Measurements from ENCODE around the gene TOPBP1.

The TOPBP1 gene

GRCh38 chr3:133589503-133589902, 72.2 kb downstream of the TOPBP1 start:
- H3K9me3 ChIP-seq (ENCODE audit: low read length): no peaks in the 10 kb centered on the region
- no peaks in the 10 kb centered on the region for H3K4me1 ChIP-seq (ENCODE audit: insufficient read depth, low read length)
- peaks cover 38% of the 10 kb centered on the region for H3K36me3 ChIP-seq (ENCODE audit: insufficient read depth, low read length)

GRCh38 chr3:133588784-133589465, 72.8 kb downstream of the TOPBP1 start:
- no peak overlapping the region for H2AFZ ChIP-seq (ENCODE audit: low read depth, low read length)
- H3K27me3 ChIP-seq (ENCODE audit: insufficient read depth, low read length): no peaks in the 10 kb centered on the region
- H3K36me3 ChIP-seq (ENCODE audit: insufficient read depth, low read length): peaks cover 44% of the 10 kb centered on the region
- no peaks in the 10 kb centered on the region for H3K9me3 ChIP-seq (ENCODE audit: low read length)
- H3K4me1 ChIP-seq (ENCODE audit: insufficient read depth, low read length): no peaks in the 10 kb centered on the region
- no peak overlapping the region for H3K4me3 ChIP-seq (ENCODE audit: low read length)

More at GRCh38 chr3:133589503-133589902, 72.2 kb downstream of the TOPBP1 start:
- Histone ChIP-seq H2AFZ (ENCODE audit: low read depth, low read length) (no peak overlapping the region), H3K4me3 (ENCODE audit: low read length) (no peak overlapping the region), H3K27me3 (ENCODE audit: insufficient read depth, low read length) (no peaks in the 10 kb centered on the region)

DNA sequence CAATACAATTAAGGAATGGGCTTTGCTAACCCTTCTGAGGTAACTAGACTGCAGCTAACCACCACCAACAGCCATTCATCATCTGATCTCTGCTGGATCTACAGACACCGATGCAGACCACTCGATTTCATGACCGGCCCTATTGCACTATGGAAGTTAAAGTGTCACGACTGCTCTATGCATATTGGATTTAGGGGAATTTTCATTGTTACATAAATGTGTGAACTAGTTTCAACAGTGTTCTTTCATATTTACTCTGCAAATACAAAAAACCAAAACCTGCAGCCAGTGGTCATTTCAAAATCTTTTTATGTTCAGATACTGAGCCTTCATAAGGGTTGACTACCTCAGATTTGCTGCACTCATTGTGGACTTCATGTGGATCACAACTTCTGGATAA, 73.7 kb downstream of the TOPBP1 start:
- Histone ChIP-seq H3K9me3 (ENCODE audit: low read length) (no peaks in the 10 kb centered on the region), H3K4me3 (ENCODE audit: low read length) (no peak overlapping the region), H3K27me3 (ENCODE audit: insufficient read depth, low read length) (no peaks in the 10 kb centered on the region), H3K36me3 (ENCODE audit: insufficient read depth, low read length) (peaks cover 53% of the 10 kb centered on the region), H2AFZ (ENCODE audit: low read depth, low read length) (no peak overlapping the region), H3K4me1 (ENCODE audit: insufficient read depth, low read length) (no peaks in the 10 kb centered on the region)

- no peaks in the 10 kb centered on the region for H3K9me3 ChIP-seq (ENCODE audit: low read length)
- peaks cover 74% of the 10 kb centered on the region for H3K36me3 ChIP-seq (ENCODE audit: insufficient read depth, low read length)
- no peaks in the 10 kb centered on the region for H3K4me1 ChIP-seq (ENCODE audit: insufficient read depth, low read length)
- H2AFZ ChIP-seq (ENCODE audit: low read depth, low read length): no peak overlapping the region
- no peaks in the 10 kb centered on the region for H3K27me3 ChIP-seq (ENCODE audit: insufficient read depth, low read length)
- no peak overlapping the region for H3K4me3 ChIP-seq (ENCODE audit: low read length)
These were observed 78.3 kb downstream of the TOPBP1 start for GRCh38 chr3:133583396-133583795.

- H3K9me3 ChIP-seq (ENCODE audit: low read length): no peaks in the 10 kb centered on the region
- H3K36me3 ChIP-seq (ENCODE audit: insufficient read depth, low read length): peaks cover 60% of the 10 kb centered on the region
- H3K27me3 ChIP-seq (ENCODE audit: insufficient read depth, low read length): no peaks in the 10 kb centered on the region
- no peak overlapping the region for H2AFZ ChIP-seq (ENCODE audit: low read depth, low read length)
- no peak overlapping the region for H3K4me3 ChIP-seq (ENCODE audit: low read length)
- H3K4me1 ChIP-seq (ENCODE audit: insufficient read depth, low read length): peaks cover 15% of the 10 kb centered on the region
These were observed 83.1 kb downstream of the TOPBP1 start for GRCh38 chr3:133578548-133579191.

DNA sequence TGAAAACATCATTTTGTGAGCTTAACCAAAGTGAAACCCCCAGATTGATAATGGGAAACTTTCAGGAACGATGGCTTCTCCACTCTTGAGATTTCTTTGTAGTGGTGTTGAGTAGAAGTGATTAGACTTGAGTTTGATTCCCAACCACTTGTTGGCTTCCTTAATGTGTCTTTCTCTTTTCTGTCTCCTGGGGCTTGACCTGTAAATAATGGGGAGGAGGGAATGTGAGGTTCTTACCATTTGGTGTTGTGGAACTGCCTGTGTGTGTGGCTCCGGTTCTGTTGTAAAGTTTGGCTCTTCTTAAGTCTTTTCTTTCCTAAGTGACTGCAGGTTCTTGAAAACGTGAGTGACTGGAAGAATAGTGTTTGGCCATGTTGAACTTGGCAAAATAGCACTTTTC, 85.6 kb downstream of the TOPBP1 start:
- H3K4me3 ChIP-seq (ENCODE audit: low read length): peak overlapping the region; percentile 82
- H2AFZ ChIP-seq (ENCODE audit: low read depth, low read length): no peak overlapping the region
- peaks cover 37% of the 10 kb centered on the region for H3K36me3 ChIP-seq (ENCODE audit: insufficient read depth, low read length)

GRCh38 chr3:133575086-133575485, 86.7 kb downstream of the TOPBP1 start:
- Histone ChIP-seq H3K27me3 (ENCODE audit: insufficient read depth, low read length) (no peaks in the 10 kb centered on the region), H2AFZ (ENCODE audit: low read depth, low read length) (no peak overlapping the region), H3K4me1 (ENCODE audit: insufficient read depth, low read length) (peaks cover 18% of the 10 kb centered on the region), H3K36me3 (ENCODE audit: insufficient read depth, low read length) (peaks cover 35% of the 10 kb centered on the region), H3K4me3 (ENCODE audit: low read length) (peak overlapping the region; percentile 82), H3K9me3 (ENCODE audit: low read length) (no peaks in the 10 kb centered on the region)

More for the DNA sequence above, 85.6 kb downstream of the TOPBP1 start:
- Histone ChIP-seq H3K4me1 (ENCODE audit: insufficient read depth, low read length) (peaks cover 15% of the 10 kb centered on the region), H3K9me3 (ENCODE audit: low read length) (no peaks in the 10 kb centered on the region), H3K27me3 (ENCODE audit: insufficient read depth, low read length) (no peaks in the 10 kb centered on the region)

DNA sequence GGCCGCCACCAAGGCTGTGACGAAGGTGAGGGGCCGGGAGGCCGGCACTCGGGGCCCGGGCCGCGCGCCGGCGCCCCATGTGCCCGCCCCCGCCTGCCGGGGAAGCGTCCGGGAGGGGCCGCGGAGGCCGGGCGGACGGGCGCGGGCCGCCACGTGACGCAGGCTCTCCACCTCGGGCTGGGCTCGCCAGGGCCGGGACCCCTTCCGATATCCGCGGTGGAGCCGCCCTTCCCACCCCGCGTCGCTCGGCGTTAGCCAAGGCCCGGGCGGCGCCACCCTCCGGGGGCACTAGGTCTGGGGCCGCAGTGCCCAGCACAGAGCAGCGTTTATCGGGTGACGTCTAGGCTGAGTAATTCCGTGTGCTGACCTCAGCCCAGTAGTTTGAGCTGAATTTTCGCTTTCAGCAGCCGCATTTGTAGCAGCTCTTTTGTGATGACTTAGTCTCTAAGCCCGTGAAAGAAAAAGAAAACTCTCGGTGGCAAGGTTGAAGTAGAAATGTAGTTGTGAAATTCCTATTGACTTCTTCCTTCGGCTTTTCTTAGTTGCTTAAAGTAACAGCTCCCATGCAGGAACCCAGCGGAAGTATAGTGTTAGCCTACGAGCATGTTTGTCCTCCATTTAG, 87.4 kb downstream of the TOPBP1 start:
- H3K27me3 ChIP-seq (ENCODE audit: insufficient read depth, low read length): no peaks in the 10 kb centered on the region
- H2AFZ ChIP-seq (ENCODE audit: low read depth, low read length): peak overlapping the region; percentile 55
- H3K4me3 ChIP-seq (ENCODE audit: low read length): peak overlapping the region; percentile 82
- H3K36me3 ChIP-seq (ENCODE audit: insufficient read depth, low read length): peaks cover 31% of the 10 kb centered on the region
- peaks cover 21% of the 10 kb centered on the region for H3K4me1 ChIP-seq (ENCODE audit: insufficient read depth, low read length)
- no peaks in the 10 kb centered on the region for H3K9me3 ChIP-seq (ENCODE audit: low read length)

GRCh38 chr3:133573629-133574194, 88.0 kb downstream of the TOPBP1 start, which contains the start of gene CDV3:
Gene CDV3 (plus strand): TSS chr3:133573686. CDS start chr3:133574045, 359 bp downstream.
- no peaks in the 10 kb centered on the region for H3K9me3 ChIP-seq (ENCODE audit: low read length)
- H3K27me3 ChIP-seq (ENCODE audit: insufficient read depth, low read length): no peaks in the 10 kb centered on the region
- peaks cover 21% of the 10 kb centered on the region for H3K4me1 ChIP-seq (ENCODE audit: insufficient read depth, low read length)
- peaks cover 25% of the 10 kb centered on the region for H3K36me3 ChIP-seq (ENCODE audit: insufficient read depth, low read length)
- peak within 1 kb of the TSS; percentile 82 for H3K4me3 ChIP-seq (ENCODE audit: low read length)
- H2AFZ ChIP-seq (ENCODE audit: low read depth, low read length): peak within 1 kb of the TSS; percentile 56

GRCh38 chr3:133573054-133573628, 88.6 kb downstream of the TOPBP1 start:
- Histone ChIP-seq H3K9me3 (ENCODE audit: low read length) (no peaks in the 10 kb centered on the region), H2AFZ (ENCODE audit: low read depth, low read length) (peak overlapping the region; percentile 56), H3K27me3 (ENCODE audit: insufficient read depth, low read length) (no peaks in the 10 kb centered on the region), H3K4me1 (ENCODE audit: insufficient read depth, low read length) (peaks cover 22% of the 10 kb centered on the region), H3K4me3 (ENCODE audit: low read length) (peak overlapping the region; percentile 82), H3K36me3 (ENCODE audit: insufficient read depth, low read length) (peaks cover 19% of the 10 kb centered on the region)

DNA sequence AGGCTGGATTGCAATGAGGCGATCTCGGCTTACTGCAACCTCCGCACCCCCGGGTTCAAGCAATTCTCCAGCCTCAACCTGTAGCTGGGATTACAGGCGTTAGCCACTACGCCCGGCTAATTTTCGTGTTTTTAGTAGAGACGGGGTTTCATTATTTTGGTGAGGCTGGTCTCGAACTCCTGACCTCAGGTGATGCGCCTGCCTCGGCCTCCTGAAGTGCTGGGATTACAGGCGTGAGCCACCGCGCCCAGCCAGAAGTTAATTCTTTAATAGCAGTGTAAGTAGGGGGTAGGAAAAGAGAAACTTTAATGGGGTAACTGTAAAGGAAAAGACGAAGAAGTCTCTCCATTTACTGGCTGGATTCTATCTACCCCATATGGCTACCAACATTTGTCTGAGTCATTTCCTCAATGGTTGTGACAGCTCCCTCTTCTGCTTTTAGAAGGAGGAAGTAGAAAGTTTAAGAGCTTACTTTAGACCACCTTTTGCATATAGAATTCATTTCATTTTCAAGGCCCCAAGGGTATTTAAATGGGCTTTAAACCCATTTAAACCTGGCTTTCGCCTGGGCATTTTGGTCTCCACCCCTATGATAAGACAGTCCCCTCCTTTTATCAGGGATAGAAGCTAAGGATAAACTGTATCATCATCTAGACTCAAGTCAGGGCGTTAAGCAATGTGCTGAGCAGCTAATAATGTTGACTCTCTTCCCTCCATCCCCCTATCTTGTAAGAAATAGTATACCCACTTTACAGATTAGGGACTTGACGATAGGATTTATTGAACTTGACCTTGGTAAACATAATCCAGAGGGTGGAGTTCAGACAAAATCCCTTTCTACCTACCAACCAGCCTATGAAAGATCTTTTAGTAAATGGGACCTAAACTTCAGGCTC, 89.3 kb downstream of the TOPBP1 start:
- no peaks in the 10 kb centered on the region for H3K27me3 ChIP-seq (ENCODE audit: insufficient read depth, low read length)
- peaks cover 24% of the 10 kb centered on the region for H3K4me1 ChIP-seq (ENCODE audit: insufficient read depth, low read length)
- peak overlapping the region; percentile 56 for H2AFZ ChIP-seq (ENCODE audit: low read depth, low read length)
- H3K4me3 ChIP-seq (ENCODE audit: low read length): peak overlapping the region; percentile 47
- H3K9me3 ChIP-seq (ENCODE audit: low read length): no peaks in the 10 kb centered on the region
- peaks cover 12% of the 10 kb centered on the region for H3K36me3 ChIP-seq (ENCODE audit: insufficient read depth, low read length)

DNA sequence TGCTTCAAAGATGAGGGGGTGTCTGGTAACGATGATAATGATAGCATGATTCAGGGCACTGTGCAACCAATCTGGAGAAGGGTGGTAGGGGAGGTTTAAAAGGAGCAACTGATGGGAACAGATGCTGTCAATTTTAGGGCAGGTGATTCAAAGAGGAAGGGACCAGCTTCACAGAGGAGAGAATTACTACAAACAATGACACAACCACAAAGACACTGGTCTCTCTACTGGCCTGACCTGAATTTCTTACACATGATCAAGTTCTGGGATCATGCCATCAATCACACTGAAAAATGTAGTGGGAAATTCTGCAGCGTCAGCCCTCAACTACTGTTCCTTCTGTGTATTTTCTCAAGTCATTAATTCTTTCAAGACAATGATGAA, 90.8 kb downstream of the TOPBP1 start:
- Histone ChIP-seq H3K4me3 (ENCODE audit: low read length) (no peak overlapping the region), H3K4me1 (ENCODE audit: insufficient read depth, low read length) (peaks cover 19% of the 10 kb centered on the region), H2AFZ (ENCODE audit: low read depth, low read length) (no peak overlapping the region), H3K27me3 (ENCODE audit: insufficient read depth, low read length) (no peaks in the 10 kb centered on the region), H3K9me3 (ENCODE audit: low read length) (no peaks in the 10 kb centered on the region), H3K36me3 (ENCODE audit: insufficient read depth, low read length) (peaks cover 3% of the 10 kb centered on the region)

Data from neuron (in vitro differentiated cells).